H1 (cell line): Measurements from ENCODE around the gene SMARCA2. TPM values are rescaled to one million over a fixed set of nuclear protein-coding genes. Genes with fewer than 3 reads are reported as not detected.

ENCODE experiments used
- RXRA ChIP-seq: IDR thresholded peaks from 2 replicates; pipeline ENCODE4 v1.6.1; 2011; ENCODE audit warnings: low read depth, mild to moderate bottlenecking, low read length, moderate library complexity; ENCODE audit not compliant: insufficient read depth
- SIX5 ChIP-seq: IDR thresholded peaks from 2 replicates; pipeline ENCODE4 v1.6.1; 2011; ENCODE audit warnings: mild to moderate bottlenecking, low read depth, low read length
- polyA plus RNA-seq, 7 experiments: library from polyadenylated mRNA; depleted of rRNA in 3 of 7; stranded (reverse) in 5 of 7; unstranded in 2 of 7; fragments of >200 nt in 5 of 7; fragments of 200-250 nt in 2 of 7; gene quantifications; 1 replicate in 5 of 7; 2 replicates in 1 of 7; 4 replicates in 1 of 7; pipeline versions ENCODE4 v1.2.1 to v1.2.3, GENCODE V29; 2011 to 2013; ENCODE audit warnings: missing spikeins in 2 of 7, mixed read lengths in 2 of 7
- total RNA-seq: library from RNA; stranded (reverse); fragmentation: NEBNext Ultra II Directional; extraction: Animal tissue kit (Norgen Biotek cat#: 25700); gene quantifications from 2 replicates; pipeline ENCODE4 v1.2.1, GENCODE V29; 2021

The SMARCA2 gene
- total and polyA plus RNA-seq, 2 of the 8 experiments (the other 6 are each of a cell fraction or from before 2014, with no cell fraction given) = 6.3 to 21.7 TPM

- no peak for TF ChIP-seq SIX5
- no peak for TF ChIP-seq RXRA
- TF ChIP-seq, all 59 proteins: peak for 7
Measured at GRCh38 chr9:2017331-2018161, 2.4 kb downstream of the SMARCA2 start (continued).
